IPS-NIHi7 (cell line): ENCODE measurements around the gene DCLK2.
A peak's percentile ranks its signal among the peaks of the same experiment; 100 is the strongest.

Experiments used
- DNase-seq: peaks from one replicate; pipeline ENCODE4 v3.0.0; 2012; ENCODE audit warnings: mixed read lengths; ENCODE audit errors: extremely low spot score

DCLK2 gene

DNA sequence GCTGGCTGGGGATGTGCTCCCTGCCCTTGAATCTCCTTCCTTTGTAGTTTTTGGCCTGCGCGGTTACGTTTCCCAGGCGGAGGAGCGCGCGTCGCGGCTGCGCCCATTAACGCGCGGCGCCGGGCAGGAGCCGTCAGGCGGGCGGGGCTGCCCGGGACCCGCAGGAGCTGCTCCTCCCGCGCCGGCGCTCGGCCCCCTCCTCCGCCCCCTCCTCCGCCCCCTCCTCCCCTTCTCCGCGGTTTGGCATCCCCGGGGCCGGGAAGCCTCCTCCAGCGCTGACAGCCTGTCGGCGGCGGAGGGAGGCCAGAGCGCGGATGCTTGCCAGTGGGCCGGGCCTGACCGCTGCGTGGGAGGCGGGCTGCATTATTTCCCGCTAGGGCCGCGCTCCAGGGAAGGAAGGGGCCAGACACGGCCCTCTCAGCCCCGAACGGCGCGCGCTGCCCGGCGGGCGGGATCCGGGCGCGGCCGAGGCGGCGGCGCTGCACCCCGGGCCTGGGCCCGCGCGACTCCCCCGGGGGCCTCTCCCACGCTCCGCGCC lies at the start of gene DCLK2:
DCLK2 (plus strand) TSS at position 405 of the 538 bp plus-strand sequence. CDS start 583 bp downstream, outside the sequence.
- peak; percentile 88 for DNase-seq

DNA sequence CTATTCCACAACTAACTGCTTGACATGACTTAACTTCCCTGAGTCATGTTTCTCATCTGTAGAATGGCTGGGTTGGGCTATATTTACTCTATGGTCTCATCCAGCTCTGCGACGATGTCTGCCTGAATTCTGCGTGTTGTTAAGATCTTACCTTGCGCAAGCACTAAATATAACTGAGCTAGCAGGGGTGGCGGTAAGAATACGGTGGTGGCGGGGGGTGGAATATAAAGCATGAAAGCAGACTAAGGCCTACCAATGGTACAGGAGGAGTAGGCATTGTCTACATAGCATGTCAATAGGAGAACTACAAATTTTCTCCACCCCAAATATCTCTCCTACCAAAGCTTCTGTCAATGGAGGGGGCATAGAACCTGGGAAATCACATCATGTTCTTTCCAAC lies 45.7 kb upstream of the DCLK2 start:
- no peak for DNase-seq

DNA sequence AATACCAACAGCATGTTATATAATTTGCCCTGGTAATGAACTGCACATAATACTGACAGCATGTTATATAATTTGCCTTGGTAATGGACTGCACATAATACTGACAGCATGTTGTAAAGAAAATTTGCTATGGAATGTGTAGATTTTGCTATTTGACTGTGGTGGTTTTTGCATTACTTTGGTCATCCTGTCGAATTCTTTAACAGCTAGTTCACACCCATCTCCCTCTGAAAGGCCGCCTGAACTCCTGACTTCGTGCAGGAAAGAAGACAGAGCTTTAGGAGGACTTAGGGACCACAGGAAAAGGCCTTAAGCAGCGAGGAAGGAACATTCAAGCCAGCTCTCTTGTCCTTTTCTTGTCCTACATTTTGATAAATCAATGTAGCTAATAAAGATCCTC lies 45.2 kb upstream of the DCLK2 start:
- peak; percentile 24 for DNase-seq

DNA sequence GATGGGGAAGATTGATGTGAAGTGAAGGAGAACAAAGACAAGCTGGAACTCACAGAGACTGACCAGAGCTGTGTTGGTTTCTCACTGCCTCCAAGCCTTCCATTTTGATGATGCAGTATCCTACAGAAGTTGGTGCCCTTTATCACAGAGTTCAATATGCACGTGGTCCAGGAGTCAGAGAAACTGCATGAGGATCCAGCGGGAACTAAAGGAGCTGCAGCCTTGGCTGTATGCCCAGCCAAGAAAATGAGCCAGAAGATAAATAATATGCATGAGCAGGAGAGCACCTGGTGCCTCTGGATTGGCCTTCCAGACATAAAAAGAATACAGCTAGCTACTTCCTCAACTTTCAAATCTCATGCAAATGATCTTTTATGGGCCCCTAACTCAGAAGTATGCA lies 44.3 kb upstream of the DCLK2 start:
- no peak for DNase-seq

DNA sequence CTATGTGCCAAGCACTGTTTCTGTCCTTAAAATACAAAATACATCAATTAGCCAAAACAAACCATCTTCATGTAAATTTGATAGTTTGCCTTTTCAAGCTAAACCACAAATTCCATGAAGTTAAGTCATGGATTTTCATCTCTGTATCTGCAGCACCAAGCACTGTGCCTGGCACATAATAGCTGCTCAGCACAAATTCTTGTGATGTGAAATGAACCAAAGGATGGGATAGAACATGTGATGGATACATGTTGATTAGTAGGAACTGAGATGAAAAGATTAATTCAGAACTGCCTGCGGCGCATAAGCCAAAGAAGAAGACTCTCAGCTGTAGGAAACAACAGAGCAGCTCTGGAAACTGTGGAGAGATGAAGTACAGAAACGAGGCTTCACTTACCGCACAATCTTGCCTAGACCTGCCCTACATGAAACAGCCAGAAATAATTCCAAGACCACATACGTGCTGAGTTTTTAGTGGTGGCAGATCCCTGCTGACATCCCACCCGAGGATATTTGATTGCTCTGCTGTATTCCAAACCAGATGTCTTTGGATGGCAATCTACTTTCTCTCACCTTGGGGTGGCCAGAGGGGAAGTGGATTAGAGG lies 40.9 kb upstream of the DCLK2 start:
- no peak for DNase-seq

DNA sequence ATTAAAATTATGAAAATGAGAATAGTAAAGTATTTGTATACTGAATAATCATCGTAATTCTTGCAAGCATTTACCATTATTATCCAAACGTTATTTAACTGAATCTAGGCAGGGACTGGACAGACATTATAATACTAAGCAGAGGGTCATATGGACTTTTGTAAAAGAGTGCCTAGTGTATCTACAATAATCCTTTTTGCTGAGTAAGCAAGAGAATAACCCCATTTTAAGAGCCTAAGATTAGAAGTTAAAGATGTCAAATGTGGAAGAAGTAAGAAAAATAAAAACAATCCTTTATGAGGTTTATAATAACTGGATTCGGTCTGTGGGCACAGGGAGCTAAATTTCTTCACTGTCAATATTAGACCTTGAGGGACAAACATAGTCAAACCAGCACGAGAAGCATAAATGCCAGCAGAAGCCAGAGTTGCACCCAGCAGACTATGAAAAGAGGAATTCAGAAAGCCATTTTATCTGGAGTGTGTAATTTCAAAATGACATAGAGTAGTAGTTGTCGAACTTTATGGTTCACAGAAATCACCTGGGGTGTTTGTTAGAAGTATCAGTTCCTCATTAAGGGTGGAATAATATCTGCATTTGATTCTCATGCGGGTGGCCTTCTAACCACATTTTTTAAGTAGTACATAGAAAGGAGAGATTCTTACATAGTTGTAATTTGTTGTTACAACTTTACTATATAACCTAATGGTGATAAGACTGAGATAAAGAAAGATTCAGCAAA lies 39.7 kb upstream of the DCLK2 start:
- no peak for DNase-seq

DNA sequence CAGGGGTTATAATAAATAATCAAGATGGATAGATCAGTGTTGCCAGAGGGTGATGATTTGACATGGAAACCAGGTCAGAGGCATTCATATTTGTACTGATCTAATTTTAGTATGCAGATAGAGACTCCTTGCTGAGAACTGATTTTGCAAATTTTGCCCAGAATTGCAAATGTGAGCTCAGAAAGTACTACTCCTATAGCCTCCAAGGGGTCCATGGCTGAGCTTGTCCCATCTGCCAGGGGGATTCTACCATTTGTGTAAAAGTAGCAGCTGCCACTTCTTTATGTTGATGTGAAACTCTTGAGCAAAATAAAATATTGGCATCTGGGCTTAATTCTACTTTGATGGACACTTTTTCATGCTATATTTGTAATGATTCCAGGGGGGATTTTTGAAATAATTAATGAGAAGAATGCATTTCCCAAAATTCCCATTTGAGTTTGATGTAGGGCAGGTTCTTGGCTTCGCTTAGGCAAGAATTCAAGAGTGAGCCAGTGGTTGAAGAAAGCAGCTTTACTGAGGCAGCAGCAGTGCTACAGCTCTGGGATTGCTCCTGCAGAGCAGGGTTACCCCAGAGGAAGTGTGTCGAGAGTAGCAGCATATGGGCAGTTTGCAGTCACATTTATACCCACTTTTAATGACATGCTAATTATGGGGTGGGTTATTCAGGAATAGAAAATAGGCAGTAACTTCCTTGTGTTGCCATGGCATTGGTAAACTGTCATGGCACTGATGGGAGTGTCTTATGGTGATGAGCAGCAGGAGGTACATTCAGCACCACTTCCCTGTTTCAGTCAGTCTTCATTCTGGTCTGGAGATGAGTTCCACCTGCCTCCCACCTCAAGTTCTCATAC lies 38.7 kb upstream of the DCLK2 start:
- no peak for DNase-seq

DNA sequence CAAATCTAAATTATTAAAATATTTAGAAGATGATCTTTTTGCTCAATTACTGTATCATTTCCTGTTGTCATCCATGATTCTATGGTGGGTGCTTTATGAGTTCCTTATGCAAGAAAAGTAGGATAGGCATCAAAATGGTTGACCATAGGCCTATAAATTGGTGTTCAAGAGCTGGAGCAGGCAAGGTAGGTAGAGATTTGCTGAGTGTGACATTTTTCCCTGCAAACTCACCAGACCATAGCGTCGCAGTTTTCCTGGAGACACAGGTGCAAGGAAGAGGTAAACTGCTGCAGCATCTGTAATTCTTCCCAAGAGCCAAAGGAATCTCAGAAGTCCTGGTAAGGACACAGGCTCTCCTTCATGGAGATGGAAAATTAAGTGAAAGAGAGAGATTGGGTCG lies 33.7 kb upstream of the DCLK2 start:
- no peak for DNase-seq

DNA sequence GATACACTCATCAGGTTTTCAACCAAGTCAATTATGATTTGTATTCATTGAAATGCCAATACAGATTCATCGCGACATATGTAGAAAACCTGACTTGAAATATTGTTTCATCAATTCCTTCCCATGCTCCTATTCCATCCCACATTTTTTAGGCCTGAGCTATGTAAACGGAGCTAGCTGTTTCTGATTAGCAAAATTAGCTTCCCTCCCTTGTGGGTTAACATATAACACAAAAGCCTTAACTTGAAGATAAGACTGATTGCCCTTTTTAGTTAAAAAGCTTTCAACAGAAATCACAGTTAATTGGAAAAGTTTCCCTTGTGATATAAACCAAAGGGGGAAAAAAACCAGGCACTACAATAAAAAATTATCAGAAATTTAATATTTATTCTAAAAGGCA lies 32.8 kb upstream of the DCLK2 start:
- no peak for DNase-seq

DNA sequence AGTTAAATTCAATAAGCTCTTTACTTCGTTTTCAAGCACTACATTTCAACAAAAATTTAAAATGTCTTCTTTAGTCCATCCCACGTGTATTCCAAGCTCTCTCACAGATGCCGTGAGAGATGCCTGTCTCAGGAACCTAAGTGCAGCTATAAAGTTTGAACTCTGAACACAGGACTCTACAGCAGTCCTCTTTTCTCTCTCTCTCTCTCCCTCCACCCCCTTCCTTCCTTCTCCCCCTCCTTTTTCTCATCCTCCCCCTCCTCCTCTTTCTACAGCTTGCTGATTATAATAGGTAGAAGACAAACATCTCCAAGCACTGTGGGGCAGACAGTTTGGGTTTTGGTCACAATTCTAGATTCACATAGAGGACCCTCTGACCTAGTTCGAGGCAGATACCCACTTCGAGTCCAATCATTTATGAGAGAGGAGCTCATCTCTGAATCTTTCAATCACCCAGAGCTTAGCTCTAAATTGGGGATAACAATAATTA lies 31.5 kb upstream of the DCLK2 start:
- no peak for DNase-seq

DNA sequence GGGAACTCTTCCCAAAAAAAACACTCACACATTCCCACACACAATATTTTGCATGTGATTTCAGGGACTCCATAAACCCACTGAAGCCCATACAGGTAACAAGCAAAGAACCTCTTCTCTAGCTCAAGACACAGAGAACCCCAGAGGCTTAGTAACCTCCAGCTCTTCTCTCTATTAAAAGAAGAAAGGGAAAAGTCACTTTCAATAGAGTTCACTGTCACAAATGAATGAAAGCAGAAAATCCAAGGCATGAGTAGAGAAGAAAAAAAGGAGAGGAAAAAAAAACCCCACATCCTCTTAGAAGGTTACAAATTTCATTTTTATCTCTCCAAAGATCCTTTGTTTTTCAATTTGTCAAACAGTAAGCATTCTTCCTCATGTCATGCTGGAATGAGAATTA lies 30.7 kb upstream of the DCLK2 start:
- DNase-seq, result no peak

DNA sequence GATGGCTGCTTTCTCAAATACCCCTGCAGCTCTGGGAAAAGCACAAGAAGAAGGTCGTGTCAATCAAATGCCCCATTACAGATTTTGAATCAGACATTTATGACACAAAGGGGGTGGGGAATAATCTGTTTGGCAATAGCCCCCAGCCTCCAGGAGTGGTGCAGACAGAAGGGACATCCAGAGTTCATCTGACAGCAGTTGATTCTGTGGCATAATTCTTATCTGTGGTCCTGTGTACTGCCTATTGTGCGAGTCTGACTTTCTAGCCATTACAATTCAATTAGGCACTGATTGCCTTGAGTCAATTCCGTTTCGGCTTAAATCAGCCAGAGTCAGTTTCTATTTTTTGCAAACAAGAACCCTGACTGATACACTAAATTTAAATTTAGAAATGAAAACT lies 28.6 kb upstream of the DCLK2 start:
- DNase-seq, result no peak

DNA sequence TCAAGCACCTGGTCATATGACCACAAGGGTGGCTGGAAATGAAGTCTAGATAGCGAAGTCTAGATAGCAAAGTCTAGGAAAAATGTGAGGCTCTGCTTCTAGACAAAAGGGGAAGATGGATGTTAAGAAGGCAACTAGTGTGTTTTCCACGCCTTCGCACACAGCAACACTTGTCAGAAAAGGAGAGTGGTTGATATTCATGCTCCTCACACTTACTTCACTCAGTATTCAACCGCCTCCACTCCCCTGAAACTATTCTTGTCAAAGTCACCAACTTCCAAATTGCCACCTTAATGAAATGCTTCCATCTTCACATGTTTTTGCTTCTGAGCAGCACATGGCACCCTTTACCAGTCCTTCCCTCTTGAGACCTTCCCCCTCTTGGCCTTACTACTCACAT lies 27.7 kb upstream of the DCLK2 start:
- no peak for DNase-seq

DNA sequence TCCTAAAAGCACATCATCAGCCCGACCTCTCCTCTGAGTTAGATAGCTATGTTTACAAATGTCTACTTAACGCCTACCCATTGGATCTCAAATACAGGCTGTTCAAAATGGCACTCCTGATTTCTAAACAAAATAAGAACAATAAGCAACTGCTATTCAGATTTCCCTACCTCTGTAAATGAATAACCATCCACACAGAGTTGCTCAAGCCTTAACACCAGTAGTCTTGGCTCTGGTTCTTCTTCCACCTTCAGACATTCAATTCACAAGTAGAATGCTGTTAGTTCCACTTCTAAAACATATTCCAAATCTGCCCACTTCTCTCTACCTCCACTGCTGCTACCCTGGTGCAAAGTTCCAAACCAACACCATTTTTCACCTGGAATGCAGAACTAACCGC lies 27.1 kb upstream of the DCLK2 start:
- no peak for DNase-seq

DNA sequence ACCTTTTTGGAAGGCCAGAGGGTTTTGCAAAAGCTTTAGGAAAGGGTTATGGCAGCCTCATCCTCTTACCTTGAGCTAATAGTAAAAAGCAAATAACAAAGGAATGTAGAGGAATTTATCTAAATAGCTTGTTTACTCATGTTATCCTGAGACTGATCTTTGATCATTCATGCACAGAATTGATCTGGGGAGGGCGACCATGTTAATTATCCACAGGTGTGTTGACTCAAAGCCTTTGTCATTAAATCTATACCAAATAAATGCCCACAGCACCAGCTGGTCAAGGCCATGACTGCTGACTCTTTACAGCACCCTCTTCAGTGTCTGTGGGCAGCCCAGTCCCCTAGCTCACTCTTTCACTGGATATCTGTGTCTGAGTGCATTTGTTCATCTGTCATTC lies 22.8 kb upstream of the DCLK2 start:
- no peak for DNase-seq

DNA sequence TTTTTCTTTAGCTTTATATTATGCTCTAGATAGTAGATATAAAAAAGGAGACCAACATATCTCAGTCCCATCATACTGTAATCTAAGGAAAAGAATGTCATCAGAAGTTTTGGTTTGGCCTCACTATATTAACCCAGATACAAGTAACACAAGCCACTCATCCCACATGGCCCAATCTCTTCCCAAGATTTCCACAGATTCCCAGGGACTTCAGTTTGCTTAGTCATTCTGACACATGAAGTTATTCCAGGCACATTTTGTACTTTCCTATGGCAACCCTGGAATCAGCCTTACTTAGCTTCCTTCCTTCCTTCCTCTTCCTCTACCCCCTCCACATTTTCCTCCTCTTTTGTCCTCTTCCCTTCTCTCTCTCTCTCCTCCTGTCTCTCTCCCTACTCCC lies 21.7 kb upstream of the DCLK2 start:
- DNase-seq, result no peak

DNA sequence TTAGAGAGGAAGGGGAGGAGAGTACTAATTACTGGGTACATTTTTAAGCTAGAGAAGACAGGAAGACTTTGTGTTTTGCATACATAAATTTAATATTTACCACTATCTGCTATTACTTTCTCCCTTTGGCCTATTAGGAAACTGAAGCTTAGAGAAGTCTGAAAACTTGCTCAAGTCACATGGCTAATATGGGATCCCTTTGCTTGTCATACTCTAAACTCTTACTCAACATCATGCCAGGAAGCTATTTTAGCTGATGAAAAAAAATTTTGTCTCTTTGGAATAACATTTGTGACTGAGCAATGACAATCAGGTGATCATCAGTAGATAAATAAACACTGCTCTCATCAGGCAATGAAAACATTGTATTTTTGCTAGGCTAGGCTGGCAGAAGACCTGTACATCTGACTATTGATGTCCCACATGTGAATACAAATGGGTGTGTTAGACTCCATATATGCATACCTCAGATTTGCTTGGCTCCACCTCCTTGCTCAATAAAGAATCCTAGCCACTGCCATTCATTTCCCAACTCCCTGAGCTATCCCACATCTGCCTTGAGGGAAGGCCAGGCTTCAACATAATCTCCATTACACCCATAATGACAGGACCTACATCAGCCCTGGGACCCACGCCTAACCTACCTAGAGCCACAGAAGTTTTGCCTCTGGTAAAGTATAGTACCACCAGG lies 17.0 kb upstream of the DCLK2 start:
- no peak for DNase-seq

DNA sequence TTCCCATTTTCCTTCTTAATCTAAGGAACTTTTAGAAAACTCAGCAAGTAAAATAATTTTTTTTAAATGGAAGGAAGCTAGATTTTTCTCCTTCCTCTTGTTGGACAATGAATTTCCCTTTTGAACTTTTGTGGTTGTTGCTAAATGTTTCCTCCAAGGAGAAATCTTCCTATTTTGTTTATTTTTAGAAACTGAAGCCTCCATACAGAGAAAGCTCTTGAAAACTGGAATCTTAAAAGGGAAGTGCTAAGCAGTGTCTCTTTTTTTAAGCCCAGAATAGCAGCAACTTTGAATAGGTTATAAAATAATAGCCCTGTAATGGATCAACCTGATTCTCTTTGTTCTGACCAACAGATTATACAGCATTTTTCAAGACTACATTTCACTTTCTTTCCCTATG lies 15.1 kb upstream of the DCLK2 start:
- no peak for DNase-seq

DNA sequence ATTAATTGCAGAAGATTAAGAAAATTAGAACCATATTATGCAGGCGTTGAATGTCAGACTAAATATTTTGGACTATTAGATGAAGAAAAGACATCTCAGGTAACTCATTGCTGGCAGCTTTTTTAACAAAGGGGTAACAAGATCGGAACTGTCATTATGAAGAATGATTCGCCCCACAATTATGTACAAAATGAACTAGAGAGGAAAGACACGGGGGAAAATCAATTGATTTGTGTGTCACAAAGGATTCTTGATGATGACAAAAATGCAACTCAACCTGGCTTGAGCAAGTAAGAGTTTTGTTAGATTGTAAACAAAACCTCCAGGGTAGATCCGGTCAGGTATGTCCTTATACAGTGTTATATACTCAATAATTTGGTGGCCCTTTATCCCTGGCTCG lies 12.5 kb upstream of the DCLK2 start:
- no peak for DNase-seq

DNA sequence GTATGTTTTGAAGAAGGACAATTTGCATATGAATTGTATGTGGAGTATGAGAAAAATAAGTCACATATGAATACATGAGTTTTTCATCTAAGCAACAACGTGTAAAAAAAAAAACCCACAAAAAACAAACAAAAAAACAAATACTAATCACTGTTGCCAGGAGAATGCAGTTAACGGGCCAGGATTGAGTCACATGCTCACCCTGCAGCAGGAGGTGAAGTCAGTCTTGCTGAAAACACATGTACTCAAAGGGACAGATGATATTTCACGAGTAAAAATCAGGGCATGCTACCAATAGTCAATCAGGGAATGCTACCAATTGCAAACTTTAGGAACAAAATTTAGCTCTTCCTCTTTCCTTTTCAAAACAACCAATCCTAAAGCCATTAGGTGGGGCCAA lies 10.4 kb upstream of the DCLK2 start:
- no peak for DNase-seq

DNA sequence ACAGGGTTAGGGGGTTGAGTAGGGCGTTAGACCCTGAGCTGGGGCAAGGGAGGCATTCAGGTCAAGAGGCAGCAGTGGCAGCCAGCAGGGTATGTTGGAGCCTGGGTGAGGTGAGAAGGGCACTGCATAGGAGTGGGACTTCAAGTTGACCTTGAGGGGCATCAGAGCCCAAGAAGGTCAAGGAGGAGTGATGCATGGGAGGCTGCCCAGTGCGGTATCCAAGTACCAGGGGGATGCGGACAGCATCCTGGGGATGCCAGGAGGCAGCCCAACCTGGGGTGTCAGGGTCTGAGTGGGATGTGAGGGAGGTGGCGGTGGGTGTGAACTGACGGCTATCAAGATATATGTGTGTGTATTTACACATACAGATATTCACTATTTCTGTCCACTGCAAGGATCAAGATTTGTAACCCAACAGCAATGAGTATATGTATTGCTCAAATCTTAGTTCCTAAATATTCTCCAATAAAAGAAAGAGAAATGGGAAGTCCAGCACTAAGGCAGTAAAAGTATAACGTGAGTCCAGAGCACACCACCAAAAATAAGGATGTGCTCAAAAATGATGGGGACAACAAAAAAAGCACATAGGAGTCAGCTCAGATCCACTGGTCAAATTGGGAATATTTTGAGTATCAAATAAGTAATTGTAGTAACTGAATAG lies 9.8 kb upstream of the DCLK2 start:
- no peak for DNase-seq
